Activated CD4-positive, alpha-beta T cell treated with anti-CD3 and anti-CD28 coated beads, Interleukin-2, Interleukin-6, amounts not matched to agents 100 ng/mL and 50 ng/mL, durations not matched to agents 16 hours and 8 hours (primary cell): Measurements from ENCODE around the gene WSCD2.
A peak's percentile ranks its signal among the peaks of the same experiment; 100 is the strongest.
"Not testable (repeated sequence)": the region's sequence is repeated elsewhere in the genome, so short reads cannot be mapped to it uniquely, and the experiment has no call there.

Source experiments
- DNase-seq: peaks from one replicate; pipeline ENCODE4 v3.0.0-alpha.2; 2020

The WSCD2 gene

GRCh38 chr12:108199106-108199505 lies 70.0 kb downstream of the WSCD2 start:
- no peak for DNase-seq

GRCh38 chr12:108201808-108202207 lies 72.7 kb downstream of the WSCD2 start:
- no peak for DNase-seq

- DNase-seq: no peak
These were observed 75.3 kb downstream of the WSCD2 start for GRCh38 chr12:108204117-108204987.

GRCh38 chr12:108205864-108206263 lies 76.8 kb downstream of the WSCD2 start:
- DNase-seq: no peak

- no peak for DNase-seq
These were observed 79.0 kb downstream of the WSCD2 start for GRCh38 chr12:108207791-108208730.

GRCh38 chr12:108210001-108210400 lies 80.9 kb downstream of the WSCD2 start:
- DNase-seq: no peak

- DNase-seq: no peak
These were observed 82.1 kb downstream of the WSCD2 start for GRCh38 chr12:108211157-108211556.

- DNase-seq: no peak
These were observed 84.9 kb downstream of the WSCD2 start for GRCh38 chr12:108213871-108214445.

GRCh38 chr12:108214486-108214885 lies 85.4 kb downstream of the WSCD2 start:
- peak; percentile 18 for DNase-seq

GRCh38 chr12:108215458-108215857 lies 86.4 kb downstream of the WSCD2 start:
- DNase-seq: no peak

GRCh38 chr12:108218921-108219320 lies 89.8 kb downstream of the WSCD2 start:
- DNase-seq: no peak

- DNase-seq: not testable (repeated sequence)
These were observed 96.0 kb downstream of the WSCD2 start for GRCh38 chr12:108225101-108225500.

- no peak for DNase-seq
These were observed 97.8 kb downstream of the WSCD2 start for GRCh38 chr12:108226866-108227265.

GRCh38 chr12:108228746-108229145 lies 99.7 kb downstream of the WSCD2 start:
- DNase-seq: no peak

GRCh38 chr12:108231109-108231905 lies 102.2 kb downstream of the WSCD2 start:
- DNase-seq: no peak

- DNase-seq: no peak
These were observed 102.9 kb downstream of the WSCD2 start for GRCh38 chr12:108231909-108232434.

GRCh38 chr12:108232565-108232964 lies 103.5 kb downstream of the WSCD2 start:
- no peak for DNase-seq

GRCh38 chr12:108234158-108234557 lies 105.1 kb downstream of the WSCD2 start:
- DNase-seq: no peak

GRCh38 chr12:108235197-108235984 lies 106.3 kb downstream of the WSCD2 start:
- DNase-seq: no peak

GRCh38 chr12:108235985-108236263 lies 106.8 kb downstream of the WSCD2 start:
- no peak for DNase-seq

GRCh38 chr12:108236366-108236765 lies 107.3 kb downstream of the WSCD2 start:
- DNase-seq: no peak

- DNase-seq: no peak
These were observed 108.2 kb downstream of the WSCD2 start for GRCh38 chr12:108237272-108237671.
